ENCODE data around the gene EDIL3. TPM values are rescaled to one million over a fixed set of nuclear protein-coding genes. Genes with fewer than 3 reads are reported as not detected.

EDIL3 gene
- total and polyA plus RNA-seq, 9 of the 15 experiments (the other 6 are each of a cell fraction or from before 2014, with no cell fraction given) = 0.09 TPM; not detected in 8

DNA sequence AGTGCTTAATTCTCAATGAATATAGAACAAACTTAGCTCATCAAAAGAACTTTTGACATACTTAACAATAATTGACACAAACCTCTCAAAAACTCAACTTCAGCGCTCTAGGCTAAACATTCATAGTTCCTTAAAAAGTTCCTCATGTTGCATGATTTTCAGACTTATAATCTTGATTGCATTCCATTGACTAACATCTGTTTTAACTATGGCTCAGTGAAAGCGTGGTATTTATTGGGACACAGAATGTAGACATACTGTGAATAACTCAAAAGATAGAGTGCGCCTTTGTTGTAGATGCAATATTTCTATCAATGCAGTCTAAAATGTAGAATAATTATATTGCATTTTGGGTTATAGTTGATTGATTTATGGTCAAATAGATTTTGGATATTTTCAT is 436.9 kb downstream of the EDIL3 start (continued):
- TF ChIP-seq, protein P1, sequence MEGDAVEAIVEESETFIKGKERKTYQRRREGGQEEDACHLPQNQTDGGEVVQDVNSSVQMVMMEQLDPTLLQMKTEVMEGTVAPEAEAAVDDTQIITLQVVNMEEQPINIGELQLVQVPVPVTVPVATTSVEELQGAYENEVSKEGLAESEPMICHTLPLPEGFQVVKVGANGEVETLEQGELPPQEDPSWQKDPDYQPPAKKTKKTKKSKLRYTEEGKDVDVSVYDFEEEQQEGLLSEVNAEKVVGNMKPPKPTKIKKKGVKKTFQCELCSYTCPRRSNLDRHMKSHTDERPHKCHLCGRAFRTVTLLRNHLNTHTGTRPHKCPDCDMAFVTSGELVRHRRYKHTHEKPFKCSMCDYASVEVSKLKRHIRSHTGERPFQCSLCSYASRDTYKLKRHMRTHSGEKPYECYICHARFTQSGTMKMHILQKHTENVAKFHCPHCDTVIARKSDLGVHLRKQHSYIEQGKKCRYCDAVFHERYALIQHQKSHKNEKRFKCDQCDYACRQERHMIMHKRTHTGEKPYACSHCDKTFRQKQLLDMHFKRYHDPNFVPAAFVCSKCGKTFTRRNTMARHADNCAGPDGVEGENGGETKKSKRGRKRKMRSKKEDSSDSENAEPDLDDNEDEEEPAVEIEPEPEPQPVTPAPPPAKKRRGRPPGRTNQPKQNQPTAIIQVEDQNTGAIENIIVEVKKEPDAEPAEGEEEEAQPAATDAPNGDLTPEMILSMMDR (IDR thresholded peaks at IDR 0.05 in 2 of 3, conservative IDR thresholded peaks at IDR 0.05 in 1 of 3; ENCODE audit: insufficient read depth in 2 of 3, low read depth in 1 of 3, low read length in 3 of 3) = no peak
- TF ChIP-seq ZNF197 (CRISPR knock-in tag; IDR thresholded peaks at IDR 0.05; ENCODE audit: low read depth) (no peak), ZMIZ1 (IDR thresholded peaks at IDR 0.05; ENCODE audit: low read depth in 2 of 2, low read length in 2 of 2) (no peak), SIN3A (IDR thresholded peaks at IDR 0.05; ENCODE audit: borderline replicate concordance in 2 of 2, control insufficient read depth in 1 of 2, low read depth in 2 of 2, low read length in 2 of 2) (no peak), PHF8 (IDR thresholded peaks at IDR 0.05; ENCODE audit: borderline replicate concordance, low read length) (no peak), BCLAF1 (IDR thresholded peaks at IDR 0.05; ENCODE audit: borderline replicate concordance in 1 of 2, control insufficient read depth in 1 of 2, low read depth in 2 of 2, low read length in 1 of 2) (no peak)
- TF ChIP-seq, protein P2, sequence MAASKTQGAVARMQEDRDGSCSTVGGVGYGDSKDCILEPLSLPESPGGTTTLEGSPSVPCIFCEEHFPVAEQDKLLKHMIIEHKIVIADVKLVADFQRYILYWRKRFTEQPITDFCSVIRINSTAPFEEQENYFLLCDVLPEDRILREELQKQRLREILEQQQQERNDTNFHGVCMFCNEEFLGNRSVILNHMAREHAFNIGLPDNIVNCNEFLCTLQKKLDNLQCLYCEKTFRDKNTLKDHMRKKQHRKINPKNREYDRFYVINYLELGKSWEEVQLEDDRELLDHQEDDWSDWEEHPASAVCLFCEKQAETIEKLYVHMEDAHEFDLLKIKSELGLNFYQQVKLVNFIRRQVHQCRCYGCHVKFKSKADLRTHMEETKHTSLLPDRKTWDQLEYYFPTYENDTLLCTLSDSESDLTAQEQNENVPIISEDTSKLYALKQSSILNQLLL (CRISPR knock-in tag; IDR thresholded peaks at IDR 0.05; ENCODE audit: borderline replicate concordance) = no peak

All from K562 (cell line).